MCF 10A (cell line): Measurements from ENCODE around the gene DENND11. TPM values are rescaled to one million over a fixed set of nuclear protein-coding genes. Genes with fewer than 3 reads are reported as not detected.

Experiments
- BruUV-seq: library from RNA; stranded (reverse); fragments of 400-500 nt; replicated peaks from 2 replicates; lab custom pipeline; 2021; lab: Mats Ljungman, UMichigan
- CTCF ChIA-PET: fragments of 300-600 bp; sonication (Branson Sonifier 250); formaldehyde crosslinking; extraction: SDS; loops from one replicate; lab custom pipeline; 2021; ENCODE audit warnings: antibody characterized with exemption, inconsistent platforms; lab: Yijun Ruan, JAX
- POLR2A ChIA-PET: fragments of 300-600, 350-650 bp; sonication (Branson Sonifier 250); formaldehyde crosslinking; extraction: SDS; loops from one replicate; lab custom pipeline; 2020; ENCODE audit warnings: antibody characterized with exemption, inconsistent platforms; lab: Yijun Ruan, JAX
- DNase-seq: peaks from one replicate; pipeline ENCODE4 v3.0.0-alpha.2; 2018; ENCODE audit not compliant: unreplicated experiment
- H3K27ac Mint-ChIP-seq: one replicate; pipeline ENCODE4 v1.8.0; 2022; ENCODE audit warnings: mild to moderate bottlenecking, low read depth, mixed read lengths; ENCODE audit not compliant: unreplicated experiment
- H3K27me3 Mint-ChIP-seq: one replicate; pipeline ENCODE4 v1.8.0; 2022; ENCODE audit warnings: mixed read lengths; ENCODE audit not compliant: insufficient read depth, unreplicated experiment
- H3K36me3 Mint-ChIP-seq: one replicate; pipeline ENCODE4 v1.8.0; 2022; ENCODE audit warnings: mild to moderate bottlenecking, moderate library complexity, mixed read lengths; ENCODE audit not compliant: insufficient read depth, unreplicated experiment
- H3K4me1 Mint-ChIP-seq: one replicate; pipeline ENCODE4 v1.8.0; 2022; ENCODE audit warnings: mixed read lengths; ENCODE audit not compliant: insufficient read depth, unreplicated experiment
- H3K4me3 Mint-ChIP-seq: one replicate; pipeline ENCODE4 v1.8.0; 2022; ENCODE audit warnings: mild to moderate bottlenecking, moderate library complexity, mixed read lengths; ENCODE audit not compliant: unreplicated experiment
- H3K9me3 Mint-ChIP-seq: one replicate; pipeline ENCODE4 v1.8.0; 2022; ENCODE audit warnings: mixed read lengths; ENCODE audit not compliant: unreplicated experiment
- intact Hi-C: fragments of 100-400 bp; cut with micrococcal nuclease; formaldehyde crosslinking; loops from 2 replicates; pipeline ENCODE4 v1.14.1; 2022
- total RNA-seq: library from RNA; stranded (reverse); gene quantifications from 2 replicates; pipeline ENCODE4 v1.2.3, GENCODE V29; 2022
- TF ChIP-seq, protein P1 (sequence below): fragments of 200-600 bp; IDR thresholded peaks from one replicate; pipeline ENCODE4 v1.8.0; 2022; ENCODE audit warnings: antibody characterized with exemption, mild to moderate bottlenecking; ENCODE audit not compliant: unreplicated experiment

Gene DENND11
- total RNA-seq, 1 experiment from 2014 or later: 8.4 TPM

DNA sequence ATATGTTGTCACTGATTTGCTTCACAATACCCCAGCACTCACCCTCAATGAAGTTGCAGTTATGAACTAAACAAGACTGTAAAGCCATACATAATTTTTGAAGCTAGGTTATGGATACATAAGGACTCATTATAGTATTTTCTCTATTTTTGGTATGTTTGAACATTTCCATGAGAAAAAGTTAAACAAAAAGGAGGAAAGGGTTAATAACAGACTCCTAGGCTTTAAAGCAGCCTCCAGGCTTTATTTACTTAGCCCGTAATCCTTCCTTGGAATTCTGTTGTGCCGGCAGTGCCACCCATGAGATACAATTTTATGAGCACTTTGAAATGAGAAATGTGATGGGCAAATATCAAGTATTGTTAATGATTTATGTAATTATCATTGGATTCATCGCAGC lies 2.1 kb upstream of the DENND11 start:
- H3K9me3 Mint-ChIP-seq: no peaks in the 10 kb centered on the region
- TF ChIP-seq, protein P1, sequence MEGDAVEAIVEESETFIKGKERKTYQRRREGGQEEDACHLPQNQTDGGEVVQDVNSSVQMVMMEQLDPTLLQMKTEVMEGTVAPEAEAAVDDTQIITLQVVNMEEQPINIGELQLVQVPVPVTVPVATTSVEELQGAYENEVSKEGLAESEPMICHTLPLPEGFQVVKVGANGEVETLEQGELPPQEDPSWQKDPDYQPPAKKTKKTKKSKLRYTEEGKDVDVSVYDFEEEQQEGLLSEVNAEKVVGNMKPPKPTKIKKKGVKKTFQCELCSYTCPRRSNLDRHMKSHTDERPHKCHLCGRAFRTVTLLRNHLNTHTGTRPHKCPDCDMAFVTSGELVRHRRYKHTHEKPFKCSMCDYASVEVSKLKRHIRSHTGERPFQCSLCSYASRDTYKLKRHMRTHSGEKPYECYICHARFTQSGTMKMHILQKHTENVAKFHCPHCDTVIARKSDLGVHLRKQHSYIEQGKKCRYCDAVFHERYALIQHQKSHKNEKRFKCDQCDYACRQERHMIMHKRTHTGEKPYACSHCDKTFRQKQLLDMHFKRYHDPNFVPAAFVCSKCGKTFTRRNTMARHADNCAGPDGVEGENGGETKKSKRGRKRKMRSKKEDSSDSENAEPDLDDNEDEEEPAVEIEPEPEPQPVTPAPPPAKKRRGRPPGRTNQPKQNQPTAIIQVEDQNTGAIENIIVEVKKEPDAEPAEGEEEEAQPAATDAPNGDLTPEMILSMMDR: no peak
- peaks cover 20% of the 10 kb centered on the region for H3K4me1 Mint-ChIP-seq
- BruUV-seq: no TSS peak
- no peaks in the 10 kb centered on the region for H3K36me3 Mint-ChIP-seq
- DNase-seq: no peak
- no peak overlapping the region for H3K4me3 Mint-ChIP-seq
- ChIA-PET POLR2A (interaction anchor here (0.7 kb wide), 2 partner anchors 8 to 34 kb away, joined by 4 read pairs; partner anchors contain the start of gene SSBP1), CTCF (interaction anchor here (6.0 kb wide), 1 partner anchor 34 kb away, joined by 37 read pairs; the partner anchor contains the start of gene SSBP1)
- no peak overlapping the region for H3K27ac Mint-ChIP-seq
- no peaks in the 10 kb centered on the region for H3K27me3 Mint-ChIP-seq
- intact Hi-C loops: loop anchor here (5.0 kb wide), 1 partner anchor 33 kb away; the partner anchor contains the start of gene SSBP1

DNA sequence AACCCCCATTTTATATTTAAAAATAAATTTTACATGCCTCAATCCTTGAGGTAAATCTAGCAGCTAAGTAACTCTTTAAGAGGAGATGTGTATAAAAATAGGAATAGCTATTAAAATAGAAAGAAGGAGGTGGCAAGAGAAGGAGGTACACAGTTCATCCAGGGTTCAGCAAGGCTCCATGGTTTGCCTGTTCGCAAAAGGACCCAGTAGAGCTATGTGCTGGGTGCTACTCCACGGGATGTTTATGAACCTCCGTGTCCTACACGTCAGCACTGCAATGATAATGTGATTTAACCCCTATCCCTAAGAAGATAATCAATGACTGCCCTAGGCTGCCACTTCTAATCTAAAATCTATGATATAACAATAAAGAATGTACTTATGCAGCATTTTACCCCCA lies 926 bp upstream of the DENND11 start:
- TF ChIP-seq, protein P1: no peak
- H3K4me1 Mint-ChIP-seq: peaks cover 26% of the 10 kb centered on the region

GRCh38 chr7:141701489-141702046 lies 398 bp downstream of the DENND11 start:
- Mint-ChIP-seq H3K4me1 (peaks cover 32% of the 10 kb centered on the region), H3K4me3 (peak overlapping the region; percentile 72), H3K36me3 (no peaks in the 10 kb centered on the region), H3K27me3 (no peaks in the 10 kb centered on the region), H3K9me3 (no peaks in the 10 kb centered on the region), H3K27ac (no peak overlapping the region)
- intact Hi-C loops: loop anchor here (5.0 kb wide), 1 partner anchor 36 kb away; the partner anchor contains the start of gene SSBP1
- BruUV-seq: no TSS peak
- CTCF ChIA-PET: interaction anchor here (0.7 to 6.0 kb wide), 5 partner anchors 36 to 892 kb away, joined by 3 to 37 read pairs (median 6); partner anchors contain the start of genes MRPS33 and SSBP1
- POLR2A ChIA-PET: interaction anchor here (0.6 to 3.1 kb wide), 6 partner anchors 19 to 150 kb away, joined by 3 to 23 read pairs (median 3); partner anchors contain the start of genes AGK and SSBP1
- TF ChIP-seq, protein P1: no peak
- peak; percentile 38 for DNase-seq

More for the DNA sequence above, 926 bp upstream of the DENND11 start:
- BruUV-seq: no TSS peak
- H3K27ac Mint-ChIP-seq: no peak overlapping the region
- ChIA-PET POLR2A (interaction anchor here (0.8 to 3.1 kb wide), 4 partner anchors 11 to 37 kb away, joined by 3 to 23 read pairs (median 4); partner anchors contain the start of gene SSBP1), CTCF (interaction anchor here (0.9 to 6.0 kb wide), 3 partner anchors 35 to 891 kb away, joined by 3 to 37 read pairs (median 6); partner anchors contain the start of gene SSBP1)
- H3K27me3 Mint-ChIP-seq: no peaks in the 10 kb centered on the region
- intact Hi-C loops: loop anchor here (5.0 kb wide), 1 partner anchor 34 kb away; the partner anchor contains the start of gene SSBP1
- H3K9me3 Mint-ChIP-seq: no peaks in the 10 kb centered on the region
- no peak for DNase-seq
- peak overlapping the region; percentile 72 for H3K4me3 Mint-ChIP-seq
- no peaks in the 10 kb centered on the region for H3K36me3 Mint-ChIP-seq

DNA sequence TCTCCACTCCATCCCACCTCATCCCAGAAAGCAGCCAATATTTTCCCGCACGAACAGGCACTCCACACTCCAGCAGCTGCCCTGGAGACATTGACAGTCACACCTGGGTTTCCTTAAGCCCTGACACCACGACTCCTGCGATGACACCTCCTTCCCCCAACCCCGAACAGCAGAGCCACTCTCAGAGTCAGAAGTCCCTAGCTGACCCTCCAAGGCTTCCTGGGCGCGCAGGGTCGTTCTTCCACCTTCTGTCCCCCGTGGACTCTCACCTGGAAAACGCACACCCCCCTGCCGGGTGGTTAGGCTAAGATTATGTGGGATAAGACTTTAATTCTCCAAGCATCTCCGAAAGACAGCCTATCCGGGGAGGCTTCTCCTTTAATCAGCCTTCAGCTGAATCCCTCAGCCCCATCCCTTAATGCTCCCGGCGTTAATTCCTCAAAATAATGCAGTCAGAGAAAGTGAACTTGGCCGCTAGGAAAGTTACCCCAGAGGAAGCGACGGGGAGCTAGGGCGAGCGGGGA lies 1.1 kb downstream of the DENND11 start:
- POLR2A ChIA-PET: interaction anchor here (0.6 to 3.1 kb wide), 6 partner anchors 15 to 150 kb away, joined by 3 to 23 read pairs (median 3); partner anchors contain the start of genes AGK and SSBP1
- no peak for DNase-seq
- CTCF ChIA-PET: interaction anchor here (0.7 to 6.0 kb wide), 6 partner anchors 21 to 891 kb away, joined by 3 to 37 read pairs (median 4); partner anchors contain the start of genes MRPS33 and SSBP1
- Mint-ChIP-seq H3K9me3 (no peaks in the 10 kb centered on the region), H3K4me3 (peak overlapping the region; percentile 72), H3K27me3 (no peaks in the 10 kb centered on the region), H3K36me3 (no peaks in the 10 kb centered on the region), H3K27ac (no peak overlapping the region), H3K4me1 (peaks cover 35% of the 10 kb centered on the region)
- intact Hi-C loops: loop anchor here (5.0 kb wide), 1 partner anchor 36 kb away; the partner anchor contains the start of gene SSBP1
- BruUV-seq: no TSS peak
- TF ChIP-seq, protein P1: no peak
